HepG2 (cell line): ENCODE data around the gene KIF23. TPM values are rescaled to one million over a fixed set of nuclear protein-coding genes. Genes with fewer than 3 reads are reported as not detected.

Experiments
- ARID4A ChIP-seq: sonication (generic); formaldehyde crosslinking; IDR thresholded peaks from 2 replicates; pipeline ENCODE4 v1.5.0; 2020; ENCODE audit warnings: mild to moderate bottlenecking, missing genetic modification reagents, borderline replicate concordance
- CAMTA2 ChIP-seq: sonication (generic); formaldehyde crosslinking; IDR thresholded peaks from 2 replicates; pipeline ENCODE4 v1.4.0; 2020; ENCODE audit warnings: mild to moderate bottlenecking, missing genetic modification reagents, borderline replicate concordance
- HIVEP1 ChIP-seq: sonication (generic); formaldehyde crosslinking; IDR thresholded peaks from 2 replicates; pipeline ENCODE4 v1.4.0; 2020; ENCODE audit warnings: mild to moderate bottlenecking, missing genetic modification reagents
- LCORL ChIP-seq, 2 experiments: fragments of 450-650 bp in 1 of 2; sonication (generic) in 1 of 2; formaldehyde crosslinking in 1 of 2; IDR thresholded peaks; 2 replicates each; pipeline versions ENCODE4 v1.5.0 to v1.6.1; 2017 to 2020; ENCODE audit warnings: antibody characterized with exemption in 1 of 2, missing genetic modification reagents in 1 of 2
- MTF1 ChIP-seq: sonication (generic); formaldehyde crosslinking; IDR thresholded peaks from 2 replicates; pipeline ENCODE4 v1.5.0; 2020; ENCODE audit warnings: missing genetic modification reagents
- NR1H2 ChIP-seq: sonication (generic); formaldehyde crosslinking; IDR thresholded peaks from 2 replicates; pipeline ENCODE4 v1.8.1; 2022; ENCODE audit warnings: low read depth, missing genetic modification reagents, borderline replicate concordance
- POLR2AphosphoS5 ChIP-seq: IDR thresholded peaks from 2 replicates; pipeline ENCODE4 v1.6.1; 2012; ENCODE audit warnings: low read depth, low read length
- PRDM10 ChIP-seq: sonication (generic); formaldehyde crosslinking; IDR thresholded peaks from 2 replicates; pipeline ENCODE4 v1.4.0; 2020; ENCODE audit warnings: low read depth, missing genetic modification reagents
- PRMT3 ChIP-seq: sonication (generic); formaldehyde crosslinking; IDR thresholded peaks from 2 replicates; pipeline ENCODE4 v1.8.1; 2022; ENCODE audit warnings: low read depth, mild to moderate bottlenecking, moderate library complexity, missing genetic modification reagents, borderline replicate concordance
- RBM39 ChIP-seq: fragments of 200-400 bp; formaldehyde crosslinking; IDR thresholded peaks from one replicate; pipeline ENCODE4 v1.6.1; 2018; ENCODE audit warnings: antibody characterized with exemption, mild to moderate bottlenecking, low read depth, low read length; ENCODE audit not compliant: poor library complexity, severe bottlenecking
- TOE1 ChIP-seq: sonication (generic); formaldehyde crosslinking; IDR thresholded peaks from 2 replicates; pipeline ENCODE4 v1.4.0; 2020; ENCODE audit warnings: mild to moderate bottlenecking, missing genetic modification reagents
- ZKSCAN1 ChIP-seq: fragments of 150-350 bp; IDR thresholded peaks from 2 replicates; pipeline ENCODE4 v1.6.1; 2014; ENCODE audit warnings: low read length
- ZNF737 ChIP-seq: sonication (generic); formaldehyde crosslinking; IDR thresholded peaks from 2 replicates; pipeline ENCODE4 v1.5.0; 2020; ENCODE audit warnings: missing genetic modification reagents, mild to moderate bottlenecking, borderline replicate concordance
- ZNF75D ChIP-seq: sonication (generic); formaldehyde crosslinking; IDR thresholded peaks from 2 replicates; pipeline ENCODE4 v1.8.1; 2023; ENCODE audit warnings: missing genetic modification reagents, mild to moderate bottlenecking, borderline replicate concordance
- ZNF772 ChIP-seq: sonication (generic); formaldehyde crosslinking; IDR thresholded peaks from 2 replicates; pipeline ENCODE4 v1.5.0; 2020; ENCODE audit warnings: mild to moderate bottlenecking, missing genetic modification reagents
- ZNF839 ChIP-seq: sonication (generic); formaldehyde crosslinking; IDR thresholded peaks from 2 replicates; pipeline ENCODE4 v1.4.0; 2020; ENCODE audit warnings: missing genetic modification reagents, mild to moderate bottlenecking, borderline replicate concordance
- polyA plus RNA-seq, 8 experiments: library from polyadenylated mRNA; depleted of rRNA in 3 of 8; stranded (reverse) in 7 of 8; unstranded in 1 of 8; fragments of >200 nt; fragmentation: Illumina TruSeq in 4 of 8; extraction: Trizol in 4 of 8; gene quantifications; 2 replicates each; pipeline versions ENCODE4 v1.2.1 to v1.2.3, GENCODE V29; 2011 to 2016; ENCODE audit warnings: low read depth in 4 of 8, missing spikeins in 1 of 8, mixed read lengths in 1 of 8; ENCODE audit not compliant: insufficient read depth in 1 of 8
- total RNA-seq, 5 experiments: library from RNA; depleted of rRNA; stranded (reverse); fragments of >200 nt; fragmentation: Illumina TruSeq; extraction: Trizol; gene quantifications; 2 replicates each; pipeline ENCODE4 v1.2.3, GENCODE V29; 2016; ENCODE audit warnings: low read depth in 1 of 5

The KIF23 gene
- total and polyA plus RNA-seq, 2 of the 13 experiments (the other 11 are each of a cell fraction or from before 2014, with no cell fraction given) = 11.3 to 38.1 TPM

- peak; percentile 100 for TF ChIP-seq ARID4A (CRISPR knock-in tag)
- TF ChIP-seq POLR2AphosphoS5 = peak; percentile 63; the same call in 1 of the 2 replicates
- no peak for TF ChIP-seq MTF1 (CRISPR knock-in tag)
- 0 out of 2 replicates have a peak, but pooled peaks have one; percentile 32 for TF ChIP-seq NR1H2
- TF ChIP-seq ZNF75D (CRISPR knock-in tag) = no peak
- TF ChIP-seq PRMT3 (CRISPR knock-in tag) = 0 out of 2 replicates have a peak, but pooled peaks have one; percentile 96
- TF ChIP-seq PRDM10 (CRISPR knock-in tag) = no peak; the same call in 1 of the 2 replicates
- TF ChIP-seq ZNF839 = peak; percentile 93
- no peak for TF ChIP-seq CAMTA2 (CRISPR knock-in tag)
- peak; percentile 85; the same call in 1 of the 2 replicates for TF ChIP-seq ZNF772 (CRISPR knock-in tag)
- no peak for TF ChIP-seq LCORL (IDR thresholded peaks at IDR 0.05)
- TF ChIP-seq LCORL (CRISPR knock-in tag; IDR thresholded peaks at IDR 0.05) = peak; percentile 54; the same call in 1 of the 2 replicates
- TF ChIP-seq TOE1 (CRISPR knock-in tag) = no peak
- no peak for TF ChIP-seq RBM39
- peak; percentile 55; the same call in 1 of the 2 replicates for TF ChIP-seq HIVEP1 (CRISPR knock-in tag)
- no peak for TF ChIP-seq ZKSCAN1
- no peak for TF ChIP-seq ZNF737 (CRISPR knock-in tag)
Measured at GRCh38 chr15:69413822-69414700, at the start of gene KIF23 (continued).
